Measurements from ENCODE around the gene NPAS3. TPM values are rescaled to one million over a fixed set of nuclear protein-coding genes. Genes with fewer than 3 reads are reported as not detected.

NPAS3 gene
- total RNA-seq, 2 experiments from 2014 or later = not detected

DNA sequence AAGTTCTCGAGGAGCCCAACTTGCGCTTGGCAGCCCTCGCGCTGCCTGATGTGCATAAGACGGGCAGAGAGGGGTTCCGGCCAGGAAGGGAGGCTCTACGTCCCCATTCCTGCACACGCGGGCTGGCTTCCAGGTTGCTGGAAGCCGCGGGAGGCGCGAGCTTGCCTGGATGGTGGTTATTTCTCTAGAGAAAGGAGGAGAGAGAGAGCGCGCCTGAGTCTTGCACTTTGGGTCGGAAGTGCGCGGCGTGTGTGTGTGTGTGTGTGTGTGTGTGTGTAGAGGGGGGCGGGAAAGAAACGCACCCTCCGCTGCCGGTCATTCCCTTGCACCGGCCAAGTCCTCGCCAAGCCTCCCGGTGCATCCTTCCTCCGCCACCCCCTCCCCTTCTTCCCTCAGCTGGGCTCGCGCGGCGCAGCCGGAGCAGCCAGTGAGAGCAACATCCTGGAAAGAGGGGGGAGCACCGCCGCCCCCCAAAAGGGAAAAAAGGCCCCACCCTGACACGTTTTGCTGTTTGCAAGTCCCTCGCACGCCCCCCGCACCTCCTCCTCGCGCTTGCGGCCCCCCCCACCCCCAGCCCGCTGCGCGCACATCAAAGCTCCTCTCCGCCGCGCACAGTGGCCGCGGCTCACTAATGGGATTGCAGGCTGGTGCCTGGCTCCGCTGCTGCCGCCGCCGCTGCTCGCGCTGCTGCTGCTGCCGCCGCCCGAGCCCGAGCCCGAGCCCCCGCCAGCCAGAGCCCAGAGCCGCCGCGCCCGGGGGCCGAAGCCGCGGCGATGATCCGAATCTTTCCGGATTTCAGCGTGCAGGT is 4.4 kb upstream of the NPAS3 start:
- intact Hi-C loops (cut with micrococcal nuclease) = no loop called here
- POLR2A ChIA-PET = no interaction called here
- TF ChIP-seq, protein P1, sequence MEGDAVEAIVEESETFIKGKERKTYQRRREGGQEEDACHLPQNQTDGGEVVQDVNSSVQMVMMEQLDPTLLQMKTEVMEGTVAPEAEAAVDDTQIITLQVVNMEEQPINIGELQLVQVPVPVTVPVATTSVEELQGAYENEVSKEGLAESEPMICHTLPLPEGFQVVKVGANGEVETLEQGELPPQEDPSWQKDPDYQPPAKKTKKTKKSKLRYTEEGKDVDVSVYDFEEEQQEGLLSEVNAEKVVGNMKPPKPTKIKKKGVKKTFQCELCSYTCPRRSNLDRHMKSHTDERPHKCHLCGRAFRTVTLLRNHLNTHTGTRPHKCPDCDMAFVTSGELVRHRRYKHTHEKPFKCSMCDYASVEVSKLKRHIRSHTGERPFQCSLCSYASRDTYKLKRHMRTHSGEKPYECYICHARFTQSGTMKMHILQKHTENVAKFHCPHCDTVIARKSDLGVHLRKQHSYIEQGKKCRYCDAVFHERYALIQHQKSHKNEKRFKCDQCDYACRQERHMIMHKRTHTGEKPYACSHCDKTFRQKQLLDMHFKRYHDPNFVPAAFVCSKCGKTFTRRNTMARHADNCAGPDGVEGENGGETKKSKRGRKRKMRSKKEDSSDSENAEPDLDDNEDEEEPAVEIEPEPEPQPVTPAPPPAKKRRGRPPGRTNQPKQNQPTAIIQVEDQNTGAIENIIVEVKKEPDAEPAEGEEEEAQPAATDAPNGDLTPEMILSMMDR (IDR thresholded peaks at IDR 0.05) = no peak
- CTCF ChIA-PET = no interaction called here
- Mint-ChIP-seq H3K4me3 (no peak overlapping the region), H3K36me3 (ENCODE audit: low read depth) (no peaks in the 10 kb centered on the region), H3K9me3 (no peaks in the 10 kb centered on the region), H3K4me1 (ENCODE audit: low read depth) (peaks cover 8% of the 10 kb centered on the region), H3K27ac (no peak overlapping the region), H3K27me3 (peaks cover 60% of the 10 kb centered on the region)
- DNase-seq = no peak
- no peak for ATAC-seq

DNA sequence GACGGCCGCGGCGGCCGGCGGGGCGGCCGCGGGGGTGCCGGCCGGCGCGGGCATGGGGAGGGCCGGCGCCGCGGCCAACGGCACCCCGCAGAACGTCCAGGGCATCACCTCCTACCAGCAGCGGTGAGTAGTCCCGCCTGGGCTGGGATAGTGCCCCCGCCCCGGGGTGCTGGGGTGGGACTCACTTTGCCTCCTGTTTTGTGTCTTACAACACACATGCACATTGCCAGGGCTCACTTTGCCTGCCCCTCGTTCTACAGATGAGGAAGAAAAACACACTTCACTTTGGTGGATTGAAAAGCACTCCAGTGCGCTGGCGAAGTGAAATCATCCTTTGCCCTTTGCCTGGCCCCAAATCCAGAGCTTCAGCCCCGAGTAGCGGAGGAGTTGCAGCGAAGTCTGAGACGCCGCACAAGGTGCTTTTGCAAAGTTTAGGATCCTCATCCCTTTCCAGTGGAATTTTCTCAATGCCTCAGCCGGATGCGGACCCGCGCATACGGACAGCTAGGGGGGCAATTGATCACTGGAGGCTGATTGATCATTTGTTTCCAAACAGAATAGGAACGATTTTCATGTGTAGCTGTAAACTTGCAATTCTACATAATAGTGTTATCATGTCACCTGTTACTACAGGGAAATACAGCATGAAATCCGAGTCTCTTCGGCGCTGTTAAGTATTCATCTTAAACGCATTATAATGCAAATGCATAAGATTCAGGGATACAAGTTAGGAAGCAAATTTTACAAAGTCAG is 3.6 kb upstream of the NPAS3 start:
- POLR2A ChIA-PET = no interaction called here
- Mint-ChIP-seq H3K4me1 (ENCODE audit: low read depth) (peaks cover 10% of the 10 kb centered on the region), H3K36me3 (ENCODE audit: low read depth) (no peaks in the 10 kb centered on the region), H3K9me3 (no peaks in the 10 kb centered on the region), H3K4me3 (no peak overlapping the region), H3K27ac (no peak overlapping the region), H3K27me3 (peaks cover 62% of the 10 kb centered on the region)
- intact Hi-C loops (cut with micrococcal nuclease) = no loop called here
- DNase-seq (no peak), ATAC-seq (no peak)
- CTCF ChIA-PET = no interaction called here
- TF ChIP-seq, protein P1 (IDR thresholded peaks at IDR 0.05) = no peak

DNA sequence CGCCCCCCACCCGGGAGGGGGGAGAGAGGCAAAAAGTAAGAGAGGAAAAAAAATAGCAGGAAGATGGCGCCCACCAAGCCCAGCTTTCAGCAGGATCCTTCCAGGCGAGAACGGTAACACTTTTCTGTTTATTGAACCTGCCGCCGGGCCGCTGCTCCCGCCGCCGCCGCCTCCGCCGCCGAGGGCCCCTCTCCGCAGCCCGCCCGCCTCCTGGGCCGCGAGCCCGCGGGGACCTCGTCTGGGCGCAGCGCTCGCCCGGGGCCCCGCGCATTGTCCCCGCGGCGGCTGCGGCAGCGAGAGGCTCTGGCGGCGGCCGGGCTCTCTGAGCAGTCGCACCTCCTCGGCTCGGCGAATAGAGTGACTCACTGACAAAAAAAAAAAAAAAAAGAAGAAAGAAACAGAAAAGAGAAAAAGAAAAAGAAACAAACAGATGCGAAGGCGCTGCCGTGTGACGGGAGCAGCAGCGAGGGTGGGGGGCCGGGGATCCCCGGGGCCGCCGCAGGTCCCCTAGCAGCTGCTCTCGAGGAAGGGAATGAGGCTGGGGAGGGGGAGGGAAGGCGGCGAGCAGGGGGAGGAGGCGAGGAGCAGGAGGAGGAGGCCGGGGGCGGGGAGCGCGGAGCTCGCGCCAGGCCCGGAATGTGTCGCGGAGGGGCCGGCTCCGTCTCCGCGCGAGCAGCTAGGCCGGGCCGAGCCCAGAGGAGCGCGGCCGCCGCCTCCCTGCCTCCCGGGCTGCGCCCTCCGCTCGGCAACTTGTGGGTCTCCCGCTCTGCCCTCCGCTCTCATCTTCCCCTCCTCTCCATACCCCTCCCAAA is 781 bp downstream of the NPAS3 start:
- peaks cover 47% of the 10 kb centered on the region for H3K27me3 Mint-ChIP-seq
- intact Hi-C loops (cut with micrococcal nuclease) = no loop called here
- POLR2A ChIA-PET = interaction anchor here (0.5 kb wide), 1 partner anchor 75 kb away, joined by 3 read pairs; no protein-coding TSS in a partner anchor

DNA sequence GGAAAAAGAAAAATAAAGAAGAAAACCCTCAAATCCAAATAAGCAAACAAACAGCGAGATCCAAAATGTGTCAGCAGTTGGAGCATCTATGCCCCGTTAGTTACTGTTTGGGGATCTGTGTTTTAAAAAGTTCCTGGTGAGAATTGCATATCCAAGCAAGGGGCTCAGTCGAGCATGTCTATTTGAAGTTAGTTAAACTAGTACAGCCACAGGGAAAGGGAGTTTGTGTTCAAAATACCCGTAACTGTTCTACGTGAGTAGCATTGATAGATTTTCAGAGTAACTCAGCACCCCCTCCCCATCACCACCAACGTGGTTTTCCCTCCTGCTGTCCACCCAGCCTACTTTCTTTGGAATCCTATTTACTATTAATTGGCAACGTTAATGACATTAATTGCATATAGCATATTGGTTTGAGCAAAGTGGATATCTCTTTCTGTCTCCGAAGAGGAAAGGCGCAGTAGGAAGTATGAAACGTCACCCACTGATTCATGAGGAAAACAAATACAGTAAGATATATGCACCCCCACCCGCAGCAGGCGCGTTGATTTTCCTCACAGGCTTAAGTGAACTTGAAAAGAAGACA is 1.5 kb downstream of the NPAS3 start:
- Mint-ChIP-seq H3K36me3 (ENCODE audit: low read depth) (no peaks in the 10 kb centered on the region), H3K9me3 (no peaks in the 10 kb centered on the region), H3K27ac (no peak overlapping the region), H3K27me3 (peaks cover 45% of the 10 kb centered on the region), H3K4me1 (ENCODE audit: low read depth) (peaks cover 6% of the 10 kb centered on the region), H3K4me3 (peak overlapping the region; percentile 64)
- DNase-seq (no peak), ATAC-seq (no peak)
- POLR2A ChIA-PET = interaction anchor here (0.5 kb wide), 1 partner anchor 75 kb away, joined by 3 read pairs; no protein-coding TSS in a partner anchor
- CTCF ChIA-PET = no interaction called here
- intact Hi-C loops (cut with micrococcal nuclease) = no loop called here
- TF ChIP-seq, protein P1 (IDR thresholded peaks at IDR 0.05) = no peak

More for the DNA sequence above, 781 bp downstream of the NPAS3 start:
- Mint-ChIP-seq H3K27ac (no peak overlapping the region), H3K9me3 (no peaks in the 10 kb centered on the region), H3K4me3 (peak overlapping the region; percentile 64), H3K4me1 (ENCODE audit: low read depth) (peaks cover 9% of the 10 kb centered on the region), H3K36me3 (ENCODE audit: low read depth) (no peaks in the 10 kb centered on the region)
- ATAC-seq (peak; percentile 75), DNase-seq (peak; percentile 41)
- CTCF ChIA-PET = no interaction called here
- TF ChIP-seq, protein P1 (IDR thresholded peaks at IDR 0.05) = no peak

Data from activated CD8-positive, alpha-beta T cell treated with anti-CD3 and anti-CD28 coated beads for 36 hours (primary cell).